ENCODE measurements around the gene ADCK2.

The ADCK2 gene

GRCh38 chr7:140688341-140688740 lies 15.6 kb downstream of the ADCK2 start:
- TF ChIP-seq EGR1 (IDR thresholded peaks at IDR 0.05) = no peak
- no peak for TF ChIP-seq EP300 (IDR thresholded peaks at IDR 0.05; ENCODE audit: borderline replicate concordance)
- TF ChIP-seq YY1 (IDR thresholded peaks at IDR 0.05; ENCODE audit: low read depth) = no peak
- TF ChIP-seq NFIC (IDR thresholded peaks at IDR 0.05) = no peak
- no peak for TF ChIP-seq CREB1 (IDR thresholded peaks at IDR 0.05; ENCODE audit: low read depth)
- no peak for TF ChIP-seq USF1 (IDR thresholded peaks at IDR 0.05)
- TF ChIP-seq MAX (IDR thresholded peaks at IDR 0.05) = no peak
- TF ChIP-seq REST (IDR thresholded peaks at IDR 0.05; ENCODE audit: low read depth) = no peak
- TF ChIP-seq TAF1 (IDR thresholded peaks at IDR 0.05; ENCODE audit: low read depth) = no peak
- TF ChIP-seq CEBPB (IDR thresholded peaks at IDR 0.05) = no peak
- TF ChIP-seq ZBTB7A (IDR thresholded peaks at IDR 0.05; ENCODE audit: low read depth) = no peak
- TF ChIP-seq TEAD4 (IDR thresholded peaks at IDR 0.05) = no peak
- TF ChIP-seq FOXM1 (IDR thresholded peaks at IDR 0.05; ENCODE audit: borderline replicate concordance, low read depth) = no peak
- no peak for TF ChIP-seq RAD21 (IDR thresholded peaks at IDR 0.05; ENCODE audit: low read depth)
- no peak for TF ChIP-seq TCF12 (IDR thresholded peaks at IDR 0.05; ENCODE audit: low read depth)

GRCh38 chr7:140689199-140690152 lies 16.7 kb downstream of the ADCK2 start:
- TF ChIP-seq FOXM1 (IDR thresholded peaks at IDR 0.05; ENCODE audit: borderline replicate concordance, low read depth) = no peak
- no peak for TF ChIP-seq TEAD4 (IDR thresholded peaks at IDR 0.05)
- TF ChIP-seq NFIC (IDR thresholded peaks at IDR 0.05) = no peak
- TF ChIP-seq EP300 (IDR thresholded peaks at IDR 0.05; ENCODE audit: borderline replicate concordance) = no peak
- TF ChIP-seq CREB1 (IDR thresholded peaks at IDR 0.05; ENCODE audit: low read depth) = no peak
- no peak for TF ChIP-seq MAX (IDR thresholded peaks at IDR 0.05)
- TF ChIP-seq ZBTB7A (IDR thresholded peaks at IDR 0.05; ENCODE audit: low read depth) = no peak
- no peak for TF ChIP-seq REST (IDR thresholded peaks at IDR 0.05; ENCODE audit: low read depth)
- no peak for TF ChIP-seq EGR1 (IDR thresholded peaks at IDR 0.05)
- no peak for TF ChIP-seq USF1 (IDR thresholded peaks at IDR 0.05)
- TF ChIP-seq TCF12 (IDR thresholded peaks at IDR 0.05; ENCODE audit: low read depth) = no peak
- TF ChIP-seq TAF1 (IDR thresholded peaks at IDR 0.05; ENCODE audit: low read depth) = no peak

- TF ChIP-seq NFIC (IDR thresholded peaks at IDR 0.05) (no peak), YY1 (IDR thresholded peaks at IDR 0.05; ENCODE audit: low read depth) (no peak), CREB1 (IDR thresholded peaks at IDR 0.05; ENCODE audit: low read depth) (no peak), EP300 (IDR thresholded peaks at IDR 0.05; ENCODE audit: borderline replicate concordance) (no peak), FOXM1 (IDR thresholded peaks at IDR 0.05; ENCODE audit: borderline replicate concordance, low read depth) (no peak), TAF1 (IDR thresholded peaks at IDR 0.05; ENCODE audit: low read depth) (no peak), ZBTB7A (IDR thresholded peaks at IDR 0.05; ENCODE audit: low read depth) (no peak), TEAD4 (IDR thresholded peaks at IDR 0.05) (no peak), TCF12 (IDR thresholded peaks at IDR 0.05; ENCODE audit: low read depth) (no peak), USF1 (IDR thresholded peaks at IDR 0.05) (no peak), CEBPB (IDR thresholded peaks at IDR 0.05) (no peak), RAD21 (IDR thresholded peaks at IDR 0.05; ENCODE audit: low read depth) (no peak), EGR1 (IDR thresholded peaks at IDR 0.05) (no peak), REST (IDR thresholded peaks at IDR 0.05; ENCODE audit: low read depth) (no peak), MAX (IDR thresholded peaks at IDR 0.05) (no peak)
These were observed 18.8 kb downstream of the ADCK2 start for GRCh38 chr7:140691376-140692045.
